Measurements from ENCODE around the gene PRKG1.
"Not testable (repeated sequence)": the region's sequence is repeated elsewhere in the genome, so short reads cannot be mapped to it uniquely, and the experiment has no call there.

Gene PRKG1

GRCh38 chr10:51683031-51683691 is 608.9 kb downstream of the PRKG1 start:
- DNase-seq, result no peak

- DNase-seq, result no peak
Observed at GRCh38 chr10:51685768-51686167, 611.5 kb downstream of the PRKG1 start.

GRCh38 chr10:51687296-51687695 is 613.0 kb downstream of the PRKG1 start:
- DNase-seq, result no peak

- not testable (repeated sequence) for DNase-seq
Observed at GRCh38 chr10:51688826-51689225, 614.5 kb downstream of the PRKG1 start.

GRCh38 chr10:51689536-51689935 is 615.2 kb downstream of the PRKG1 start:
- no peak for DNase-seq

GRCh38 chr10:51691135-51691534 is 616.8 kb downstream of the PRKG1 start:
- DNase-seq, result no peak

GRCh38 chr10:51694086-51694768 is 619.9 kb downstream of the PRKG1 start:
- DNase-seq, result no peak

GRCh38 chr10:51696251-51696650 is 622.0 kb downstream of the PRKG1 start:
- DNase-seq, result no peak

GRCh38 chr10:51698473-51699063 is 624.3 kb downstream of the PRKG1 start:
- no peak for DNase-seq

- no peak for DNase-seq
Observed at GRCh38 chr10:51699145-51699474, 624.8 kb downstream of the PRKG1 start.

GRCh38 chr10:51699475-51700227 is 625.4 kb downstream of the PRKG1 start, which contains the start of gene CSTF2T:
Gene CSTF2T (minus strand): TSS chr10:51699595. CDS start chr10:51699549, 46 bp downstream.
- DNase-seq, result no peak

- no peak for DNase-seq
Observed at GRCh38 chr10:51700228-51700817, 626.0 kb downstream of the PRKG1 start.

- no peak for DNase-seq
Observed at GRCh38 chr10:51705774-51706173, 631.5 kb downstream of the PRKG1 start.

GRCh38 chr10:51706225-51706624 is 631.9 kb downstream of the PRKG1 start:
- no peak for DNase-seq

- no peak for DNase-seq
Observed at GRCh38 chr10:51707392-51707791, 633.1 kb downstream of the PRKG1 start.

- no peak for DNase-seq
Observed at GRCh38 chr10:51707821-51708424, 633.6 kb downstream of the PRKG1 start.

GRCh38 chr10:51708609-51709008 is 634.3 kb downstream of the PRKG1 start:
- DNase-seq, result no peak

GRCh38 chr10:51709324-51709972 is 635.2 kb downstream of the PRKG1 start:
- no peak for DNase-seq

- DNase-seq, result no peak
Observed at GRCh38 chr10:51711519-51711891, 637.2 kb downstream of the PRKG1 start.

- DNase-seq, result no peak
Observed at GRCh38 chr10:51716981-51717380, 642.7 kb downstream of the PRKG1 start.

GRCh38 chr10:51718804-51719291 is 644.6 kb downstream of the PRKG1 start:
- no peak for DNase-seq

- no peak for DNase-seq
Observed at GRCh38 chr10:51724038-51724437, 649.8 kb downstream of the PRKG1 start.
